ENCODE measurements around the gene ADGRE3.

ADGRE3 gene

GRCh38 chr19:14611051-14611450 lies 63.6 kb downstream of the ADGRE3 start:
- H3K27me3 ChIP-seq (ENCODE audit: control insufficient read depth, low read length), result no peaks in the 10 kb centered on the region

GRCh38 chr19:14606627-14607026 lies 68.0 kb downstream of the ADGRE3 start:
- Histone ChIP-seq H3F3A (ENCODE audit: control insufficient read depth, insufficient read depth) (peaks cover 11% of the 10 kb centered on the region), H3K4me3 (ENCODE audit: low read length) (no peak overlapping the region), H3K36me3 (ENCODE audit: control insufficient read depth, low read length) (peaks cover 32% of the 10 kb centered on the region), H3K79me2 (ENCODE audit: control insufficient read depth, low read length) (no peaks in the 10 kb centered on the region), H3K27ac (ENCODE audit: low read depth, low read length) (no peak overlapping the region), H3K9me2 (replicated peaks; ENCODE audit: control insufficient read depth, low read length) (no peaks in the 10 kb centered on the region), H3K27me3 (ENCODE audit: control insufficient read depth, low read length) (no peaks in the 10 kb centered on the region), H4K20me1 (ENCODE audit: control insufficient read depth, insufficient read depth, low read depth, low read length) (no peaks in the 10 kb centered on the region), H3K4me1 (ENCODE audit: control insufficient read depth, low read length) (peaks cover 65% of the 10 kb centered on the region), H3K9me3 (ENCODE audit: control insufficient read depth, insufficient read depth, low read length) (peaks cover 11% of the 10 kb centered on the region), H3K4me2 (ENCODE audit: low read length) (no peak overlapping the region)
- no peak for TF ChIP-seq CTCF (IDR thresholded peaks at IDR 0.05; ENCODE audit: low read depth, low read length, poor library complexity, severe bottlenecking)
- TF ChIP-seq EZH2phosphoT487 (IDR thresholded peaks at IDR 0.05; ENCODE audit: borderline replicate concordance, low read length), result no peak

More at GRCh38 chr19:14611051-14611450, 63.6 kb downstream of the ADGRE3 start:
- H3F3A ChIP-seq (ENCODE audit: control insufficient read depth, insufficient read depth), result peaks cover 24% of the 10 kb centered on the region
- H3K4me3 ChIP-seq (ENCODE audit: low read length), result no peak overlapping the region
- H3K27ac ChIP-seq (ENCODE audit: low read depth, low read length), result peak overlapping the region; percentile 8; the same call in 1 of the 2 replicates
- H3K9me3 ChIP-seq (ENCODE audit: control insufficient read depth, insufficient read depth, low read length), result no peaks in the 10 kb centered on the region
- H3K79me2 ChIP-seq (ENCODE audit: control insufficient read depth, low read length), result no peaks in the 10 kb centered on the region
- peak overlapping the region; percentile 37 for H3K4me2 ChIP-seq (ENCODE audit: low read length)
- TF ChIP-seq CTCF (IDR thresholded peaks at IDR 0.05; ENCODE audit: low read depth, low read length, poor library complexity, severe bottlenecking), result no peak
- no peak for TF ChIP-seq EZH2phosphoT487 (IDR thresholded peaks at IDR 0.05; ENCODE audit: borderline replicate concordance, low read length)
- no peaks in the 10 kb centered on the region for H4K20me1 ChIP-seq (ENCODE audit: control insufficient read depth, insufficient read depth, low read depth, low read length)
- H3K4me1 ChIP-seq (ENCODE audit: control insufficient read depth, low read length), result peaks cover 64% of the 10 kb centered on the region
- no peaks in the 10 kb centered on the region for H3K9me2 ChIP-seq (replicated peaks; ENCODE audit: control insufficient read depth, low read length)
- H3K36me3 ChIP-seq (ENCODE audit: control insufficient read depth, low read length), result peaks cover 14% of the 10 kb centered on the region

- H3K4me1 ChIP-seq (ENCODE audit: control insufficient read depth, low read length), result peaks cover 47% of the 10 kb centered on the region
- TF ChIP-seq EZH2phosphoT487 (IDR thresholded peaks at IDR 0.05; ENCODE audit: borderline replicate concordance, low read length) (no peak), CTCF (IDR thresholded peaks at IDR 0.05; ENCODE audit: low read depth, low read length, poor library complexity, severe bottlenecking) (no peak)
- no peaks in the 10 kb centered on the region for H3K9me2 ChIP-seq (replicated peaks; ENCODE audit: control insufficient read depth, low read length)
- H3K4me2 ChIP-seq (ENCODE audit: low read length), result peak overlapping the region; percentile 67
- no peaks in the 10 kb centered on the region for H4K20me1 ChIP-seq (ENCODE audit: control insufficient read depth, insufficient read depth, low read depth, low read length)
- H3K36me3 ChIP-seq (ENCODE audit: control insufficient read depth, low read length), result peaks cover 37% of the 10 kb centered on the region
- H3K9me3 ChIP-seq (ENCODE audit: control insufficient read depth, insufficient read depth, low read length), result peaks cover 11% of the 10 kb centered on the region
- H3K27me3 ChIP-seq (ENCODE audit: control insufficient read depth, low read length), result no peaks in the 10 kb centered on the region
- H3F3A ChIP-seq (ENCODE audit: control insufficient read depth, insufficient read depth), result peaks cover 11% of the 10 kb centered on the region
- peak overlapping the region; percentile 59 for H3K4me3 ChIP-seq (ENCODE audit: low read length)
- peak overlapping the region; percentile 83 for H3K27ac ChIP-seq (ENCODE audit: low read depth, low read length)
- no peaks in the 10 kb centered on the region for H3K79me2 ChIP-seq (ENCODE audit: control insufficient read depth, low read length)
Measured at GRCh38 chr19:14603990-14604387, 70.7 kb downstream of the ADGRE3 start.
